Spleen (tissue), 7 donors: ENCODE measurements around the gene ZBTB17.

ENCODE experiments used
- POLR2AphosphoS5 ChIP-seq, 3 donors: sonication (generic); formaldehyde crosslinking; IDR thresholded peaks; one replicate each; pipeline ENCODE4 v1.5.1; 2017; ENCODE audit warnings: antibody characterized with exemption in 3 of 3
- TF ChIP-seq, protein P1 (sequence below), 11 experiments: fragments of 200-600 bp in 7 of 11; fragments of 450-650 bp in 4 of 11; sonication (generic) in 4 of 11; IDR thresholded peaks in 8 of 11; conservative IDR thresholded peaks in 3 of 11; 1 replicate in 7 of 11; 2 replicates in 4 of 11; pipeline versions ENCODE4 v1.4.0 to v1.8.0; 2016 to 2021; ENCODE audit warnings: antibody characterized with exemption in 11 of 11, inconsistent platforms in 4 of 11, mild to moderate bottlenecking in 1 of 11
- donor health status: DM: no; HTN: no; CAD: no; lungs with moderate emphysema.
- donor health status: DM: no; HTN: no; CAD: no.
- donor health status: DM: no; HTN: no; CAD: no.

DNA sequence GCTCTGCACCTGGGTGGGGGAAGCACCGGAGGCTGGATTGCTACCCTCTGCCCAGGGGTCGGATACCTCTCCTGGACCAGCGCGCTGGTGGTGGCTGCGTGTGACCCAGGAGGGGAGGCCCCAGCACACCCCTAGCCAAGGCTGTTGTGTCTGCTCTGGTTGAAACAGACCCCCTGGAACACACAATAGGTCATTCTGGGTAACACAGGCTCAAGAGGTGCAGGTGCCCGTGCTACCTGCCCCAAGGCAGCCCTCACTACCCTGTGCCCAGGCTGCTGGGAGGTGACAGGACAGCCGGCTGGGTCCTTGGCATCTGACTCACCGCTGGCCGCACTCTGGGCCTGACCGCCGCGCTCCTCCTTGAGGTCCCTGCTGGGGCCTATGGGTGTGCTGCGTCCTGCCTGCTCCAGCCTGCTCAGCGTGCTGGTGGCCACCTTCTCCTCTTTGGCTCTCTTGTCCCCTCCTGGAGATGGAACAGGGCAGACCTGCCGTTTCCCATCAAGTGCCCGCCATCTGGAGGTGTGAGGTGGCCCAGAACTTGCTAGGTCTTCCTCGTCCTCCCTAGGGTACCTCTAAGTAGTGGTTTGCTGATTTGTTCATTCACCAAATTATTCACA is 30.0 kb downstream of the ZBTB17 start:
- TF ChIP-seq, protein P1, sequence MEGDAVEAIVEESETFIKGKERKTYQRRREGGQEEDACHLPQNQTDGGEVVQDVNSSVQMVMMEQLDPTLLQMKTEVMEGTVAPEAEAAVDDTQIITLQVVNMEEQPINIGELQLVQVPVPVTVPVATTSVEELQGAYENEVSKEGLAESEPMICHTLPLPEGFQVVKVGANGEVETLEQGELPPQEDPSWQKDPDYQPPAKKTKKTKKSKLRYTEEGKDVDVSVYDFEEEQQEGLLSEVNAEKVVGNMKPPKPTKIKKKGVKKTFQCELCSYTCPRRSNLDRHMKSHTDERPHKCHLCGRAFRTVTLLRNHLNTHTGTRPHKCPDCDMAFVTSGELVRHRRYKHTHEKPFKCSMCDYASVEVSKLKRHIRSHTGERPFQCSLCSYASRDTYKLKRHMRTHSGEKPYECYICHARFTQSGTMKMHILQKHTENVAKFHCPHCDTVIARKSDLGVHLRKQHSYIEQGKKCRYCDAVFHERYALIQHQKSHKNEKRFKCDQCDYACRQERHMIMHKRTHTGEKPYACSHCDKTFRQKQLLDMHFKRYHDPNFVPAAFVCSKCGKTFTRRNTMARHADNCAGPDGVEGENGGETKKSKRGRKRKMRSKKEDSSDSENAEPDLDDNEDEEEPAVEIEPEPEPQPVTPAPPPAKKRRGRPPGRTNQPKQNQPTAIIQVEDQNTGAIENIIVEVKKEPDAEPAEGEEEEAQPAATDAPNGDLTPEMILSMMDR (IDR thresholded peaks at IDR 0.05 in 8 of 11, conservative IDR thresholded peaks at IDR 0.05 in 3 of 11) = no peak
- peak in 2 of 3 donors; percentile 10 to 36 for TF ChIP-seq POLR2AphosphoS5 (IDR thresholded peaks at IDR 0.05)
